MCF 10A (cell line): ENCODE measurements around the gene LKAAEAR1. TPM values are rescaled to one million over a fixed set of nuclear protein-coding genes. Genes with fewer than 3 reads are reported as not detected.

ENCODE experiments used
- BruUV-seq: library from RNA; stranded (reverse); fragments of 400-500 nt; replicated peaks from 2 replicates; lab custom pipeline; 2021; lab: Mats Ljungman, UMichigan
- CTCF ChIA-PET: fragments of 300-600 bp; sonication (Branson Sonifier 250); formaldehyde crosslinking; extraction: SDS; loops from one replicate; lab custom pipeline; 2021; ENCODE audit warnings: antibody characterized with exemption, inconsistent platforms; lab: Yijun Ruan, JAX
- POLR2A ChIA-PET: fragments of 300-600, 350-650 bp; sonication (Branson Sonifier 250); formaldehyde crosslinking; extraction: SDS; loops from one replicate; lab custom pipeline; 2020; ENCODE audit warnings: antibody characterized with exemption, inconsistent platforms; lab: Yijun Ruan, JAX
- DNase-seq: peaks from one replicate; pipeline ENCODE4 v3.0.0-alpha.2; 2018; ENCODE audit not compliant: unreplicated experiment
- H3K27ac Mint-ChIP-seq: one replicate; pipeline ENCODE4 v1.8.0; 2022; ENCODE audit warnings: mild to moderate bottlenecking, low read depth, mixed read lengths; ENCODE audit not compliant: unreplicated experiment
- H3K27me3 Mint-ChIP-seq: one replicate; pipeline ENCODE4 v1.8.0; 2022; ENCODE audit warnings: mixed read lengths; ENCODE audit not compliant: insufficient read depth, unreplicated experiment
- H3K36me3 Mint-ChIP-seq: one replicate; pipeline ENCODE4 v1.8.0; 2022; ENCODE audit warnings: mild to moderate bottlenecking, moderate library complexity, mixed read lengths; ENCODE audit not compliant: insufficient read depth, unreplicated experiment
- H3K4me1 Mint-ChIP-seq: one replicate; pipeline ENCODE4 v1.8.0; 2022; ENCODE audit warnings: mixed read lengths; ENCODE audit not compliant: insufficient read depth, unreplicated experiment
- H3K4me3 Mint-ChIP-seq: one replicate; pipeline ENCODE4 v1.8.0; 2022; ENCODE audit warnings: mild to moderate bottlenecking, moderate library complexity, mixed read lengths; ENCODE audit not compliant: unreplicated experiment
- H3K9me3 Mint-ChIP-seq: one replicate; pipeline ENCODE4 v1.8.0; 2022; ENCODE audit warnings: mixed read lengths; ENCODE audit not compliant: unreplicated experiment
- intact Hi-C: fragments of 100-400 bp; cut with micrococcal nuclease; formaldehyde crosslinking; loops from 2 replicates; pipeline ENCODE4 v1.14.1; 2022
- total RNA-seq: library from RNA; stranded (reverse); gene quantifications from 2 replicates; pipeline ENCODE4 v1.2.3, GENCODE V29; 2022
- TF ChIP-seq, protein P1 (sequence below): fragments of 200-600 bp; IDR thresholded peaks from one replicate; pipeline ENCODE4 v1.8.0; 2022; ENCODE audit warnings: antibody characterized with exemption, mild to moderate bottlenecking; ENCODE audit not compliant: unreplicated experiment

LKAAEAR1 gene
- total RNA-seq, 1 experiment from 2014 or later = not detected

DNA sequence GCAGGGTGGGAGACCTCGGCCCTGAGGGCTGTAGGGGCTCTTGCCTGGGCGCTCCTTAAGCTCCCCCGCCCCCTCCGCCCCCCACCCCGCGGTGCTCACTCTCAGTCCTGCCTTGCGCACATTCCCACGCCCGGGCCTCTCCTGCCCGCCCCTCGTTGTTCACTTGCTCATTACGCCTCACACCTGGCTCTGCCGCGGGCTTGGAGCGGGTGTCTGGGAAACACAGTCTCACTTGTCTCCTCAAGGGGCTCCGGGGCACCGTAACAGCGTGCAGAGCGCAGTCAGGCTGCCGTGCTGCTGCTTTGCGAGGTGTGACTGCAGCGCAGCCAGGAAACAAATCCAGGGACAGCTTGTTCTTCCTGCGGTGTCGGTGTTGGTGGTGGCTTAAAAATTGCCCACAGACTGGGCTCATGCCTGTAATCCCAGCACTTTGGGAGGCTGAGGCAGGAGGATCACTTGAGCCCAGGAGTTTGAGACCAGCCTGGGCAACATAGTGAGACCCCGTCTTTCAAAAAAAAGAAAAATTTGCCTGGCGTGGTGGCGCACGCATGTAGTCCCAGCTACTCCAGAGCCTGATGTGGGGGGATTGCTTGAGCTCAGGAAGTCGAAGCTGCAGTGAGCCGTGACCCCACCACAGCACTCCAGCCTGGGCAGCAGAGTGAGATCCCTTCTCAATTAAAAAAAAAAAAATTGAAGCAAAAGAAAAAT is 18.6 kb upstream of the LKAAEAR1 start:
- H3K27me3 Mint-ChIP-seq = peaks cover 46% of the 10 kb centered on the region
- ChIA-PET CTCF (interaction anchor here (1.4 kb wide), 1 partner anchor 18 kb away, joined by 4 read pairs; the partner anchor contains the start of gene LKAAEAR1), POLR2A (no interaction called here)
- H3K36me3 Mint-ChIP-seq = no peaks in the 10 kb centered on the region
- H3K4me3 Mint-ChIP-seq = no peak overlapping the region
- intact Hi-C loops = no loop called here
- BruUV-seq = no TSS peak
- TF ChIP-seq, protein P1, sequence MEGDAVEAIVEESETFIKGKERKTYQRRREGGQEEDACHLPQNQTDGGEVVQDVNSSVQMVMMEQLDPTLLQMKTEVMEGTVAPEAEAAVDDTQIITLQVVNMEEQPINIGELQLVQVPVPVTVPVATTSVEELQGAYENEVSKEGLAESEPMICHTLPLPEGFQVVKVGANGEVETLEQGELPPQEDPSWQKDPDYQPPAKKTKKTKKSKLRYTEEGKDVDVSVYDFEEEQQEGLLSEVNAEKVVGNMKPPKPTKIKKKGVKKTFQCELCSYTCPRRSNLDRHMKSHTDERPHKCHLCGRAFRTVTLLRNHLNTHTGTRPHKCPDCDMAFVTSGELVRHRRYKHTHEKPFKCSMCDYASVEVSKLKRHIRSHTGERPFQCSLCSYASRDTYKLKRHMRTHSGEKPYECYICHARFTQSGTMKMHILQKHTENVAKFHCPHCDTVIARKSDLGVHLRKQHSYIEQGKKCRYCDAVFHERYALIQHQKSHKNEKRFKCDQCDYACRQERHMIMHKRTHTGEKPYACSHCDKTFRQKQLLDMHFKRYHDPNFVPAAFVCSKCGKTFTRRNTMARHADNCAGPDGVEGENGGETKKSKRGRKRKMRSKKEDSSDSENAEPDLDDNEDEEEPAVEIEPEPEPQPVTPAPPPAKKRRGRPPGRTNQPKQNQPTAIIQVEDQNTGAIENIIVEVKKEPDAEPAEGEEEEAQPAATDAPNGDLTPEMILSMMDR = no peak
- DNase-seq = no peak
- no peak overlapping the region for H3K27ac Mint-ChIP-seq
- no peaks in the 10 kb centered on the region for H3K4me1 Mint-ChIP-seq
- no peaks in the 10 kb centered on the region for H3K9me3 Mint-ChIP-seq

DNA sequence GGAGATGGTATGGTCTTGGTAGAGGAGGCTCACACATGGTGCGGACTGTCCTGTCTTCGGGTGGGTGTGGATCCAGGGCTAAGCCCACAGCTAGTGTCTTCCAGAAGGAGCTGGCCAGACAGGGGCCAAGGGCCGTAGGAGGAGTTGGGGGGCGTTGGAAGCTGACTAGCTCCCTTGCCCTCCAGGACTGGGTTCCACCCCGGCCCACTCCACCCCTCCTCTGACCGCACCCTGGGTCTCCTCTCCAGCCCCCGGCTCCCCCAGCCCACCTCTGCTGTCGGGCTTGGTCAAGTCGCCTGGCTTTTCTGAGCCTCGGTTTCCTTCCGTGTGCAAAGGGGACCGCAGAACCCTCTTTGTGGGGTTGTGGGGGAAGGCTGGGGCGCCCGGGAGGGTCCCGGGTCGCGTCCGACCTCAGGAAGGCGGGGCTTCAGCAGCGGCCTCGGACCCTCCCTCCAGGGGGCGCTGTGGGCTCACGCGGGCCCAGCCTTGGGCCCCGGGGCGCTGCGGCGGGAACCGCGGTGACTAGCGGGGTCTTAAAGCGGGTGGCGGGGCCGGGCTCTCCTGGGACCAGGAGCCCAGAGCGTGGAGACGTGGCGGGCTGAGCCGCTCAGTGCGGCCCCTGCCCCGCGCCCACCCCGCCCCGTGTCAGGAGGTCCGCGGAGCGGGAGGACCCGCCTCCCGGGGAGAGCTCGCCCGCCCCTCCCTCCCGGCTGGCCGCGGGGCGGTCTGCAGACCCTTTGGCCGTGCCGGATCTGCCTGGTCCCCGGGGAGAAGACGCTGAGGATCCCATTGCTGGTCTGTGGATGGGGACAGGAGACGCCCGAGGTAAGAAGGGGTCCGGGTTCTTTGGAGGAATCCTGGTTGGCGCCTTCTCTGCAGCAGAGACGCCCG is 17.8 kb upstream of the LKAAEAR1 start:
- intact Hi-C loops = no loop called here
- no peaks in the 10 kb centered on the region for H3K36me3 Mint-ChIP-seq
- peaks cover 2% of the 10 kb centered on the region for H3K9me3 Mint-ChIP-seq
- TF ChIP-seq, protein P1 = peak; percentile 53
- DNase-seq = no peak
- peaks cover 44% of the 10 kb centered on the region for H3K27me3 Mint-ChIP-seq
- H3K4me1 Mint-ChIP-seq = no peaks in the 10 kb centered on the region
- POLR2A ChIA-PET = no interaction called here
- no peak overlapping the region for H3K4me3 Mint-ChIP-seq
- H3K27ac Mint-ChIP-seq = no peak overlapping the region
- no TSS peak for BruUV-seq
- CTCF ChIA-PET = interaction anchor here (0.6 to 1.4 kb wide), 7 partner anchors 10 to 83 kb away, joined by 3 to 6 read pairs (median 3); partner anchors contain the start of gene LKAAEAR1

DNA sequence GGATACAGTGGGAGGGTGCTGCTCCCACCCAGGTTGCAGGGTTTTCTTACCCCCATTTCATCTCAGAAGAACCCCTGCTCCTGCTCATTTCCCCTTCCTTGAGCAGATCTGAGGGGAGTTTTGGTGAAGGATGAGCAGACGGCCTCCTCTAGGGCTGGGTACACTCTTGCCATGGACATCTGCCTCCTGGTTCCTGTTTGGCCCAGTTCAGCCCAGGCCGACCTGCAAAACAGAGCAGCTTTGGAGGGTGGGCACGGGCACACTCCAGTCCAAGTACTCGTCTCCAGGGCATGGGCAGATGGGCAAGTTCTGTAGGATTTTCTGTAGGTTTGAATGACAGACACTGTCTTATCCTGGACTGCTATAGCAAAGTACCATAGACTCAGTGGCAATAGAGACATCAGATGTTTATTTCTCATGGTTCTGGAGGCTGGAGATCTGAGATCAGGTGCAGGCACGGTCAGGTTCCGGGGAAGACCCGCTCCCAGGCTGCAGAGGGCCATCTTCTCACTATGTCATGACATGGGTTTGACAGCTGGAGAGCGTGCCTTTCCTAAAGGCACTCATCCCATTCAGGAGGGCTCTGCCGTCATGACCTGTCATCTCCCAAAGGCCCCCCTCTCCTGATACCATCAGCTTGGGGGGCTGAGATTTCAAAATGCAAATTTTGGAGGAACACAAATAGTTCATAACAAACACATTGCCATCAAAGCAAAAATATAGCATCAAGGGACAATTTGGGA is 16.9 kb upstream of the LKAAEAR1 start:
- H3K4me1 Mint-ChIP-seq = no peaks in the 10 kb centered on the region
- BruUV-seq = no TSS peak

More for the DNA sequence above, 16.9 kb upstream of the LKAAEAR1 start:
- intact Hi-C loops = no loop called here
- Mint-ChIP-seq H3K36me3 (no peaks in the 10 kb centered on the region), H3K27me3 (peaks cover 39% of the 10 kb centered on the region), H3K4me3 (no peak overlapping the region), H3K9me3 (peaks cover 8% of the 10 kb centered on the region), H3K27ac (no peak overlapping the region)
- TF ChIP-seq, protein P1 = no peak
- POLR2A ChIA-PET = no interaction called here
- DNase-seq = no peak
- CTCF ChIA-PET = interaction anchor here (0.6 to 2.1 kb wide), 9 partner anchors 9 to 82 kb away, joined by 3 to 6 read pairs (median 3); partner anchors contain the start of gene LKAAEAR1
